Uterus (tissue), 2 donors: Measurements from ENCODE around the gene TTPAL.

Experiments
- POLR2A ChIP-seq, 2 donors: fragments of 450-650 bp; IDR thresholded peaks; one replicate each; pipeline ENCODE4 v1.6.1; 2016; ENCODE audit warnings: antibody characterized with exemption in 2 of 2, mild to moderate bottlenecking in 1 of 2, moderate library complexity in 1 of 2
- TF ChIP-seq, protein P1 (sequence below), 4 experiments: fragments of 200-600 bp in 2 of 4; fragments of 450-650 bp in 2 of 4; sonication (generic) in 2 of 4; IDR thresholded peaks; one replicate each; pipeline ENCODE4 v1.5.1; 2016 to 2019; ENCODE audit warnings: antibody characterized with exemption in 4 of 4, mild to moderate bottlenecking in 2 of 4, moderate library complexity in 1 of 4

DNA sequence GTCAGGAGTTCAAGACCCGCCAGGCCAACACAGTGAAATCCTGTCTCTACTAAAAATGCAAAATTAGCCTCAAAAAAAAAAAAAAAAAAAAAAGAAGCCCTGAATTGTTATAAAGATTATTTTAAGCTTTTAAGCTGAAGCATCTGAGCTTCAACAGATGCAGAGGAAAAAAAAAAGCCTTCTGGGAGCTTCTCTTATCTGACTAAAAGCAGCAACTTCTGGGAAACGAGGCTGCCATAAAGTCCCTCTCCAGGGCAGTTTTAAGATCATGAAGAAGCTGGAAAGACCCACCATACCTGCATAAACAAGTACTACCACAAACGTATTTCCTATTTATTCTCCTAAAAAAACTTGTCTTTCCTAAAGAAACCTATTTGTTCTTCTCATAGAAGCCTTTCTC, 42.6 kb downstream of the TTPAL start:
- no peak for TF ChIP-seq POLR2A (IDR thresholded peaks at IDR 0.05)
- TF ChIP-seq, protein P1, sequence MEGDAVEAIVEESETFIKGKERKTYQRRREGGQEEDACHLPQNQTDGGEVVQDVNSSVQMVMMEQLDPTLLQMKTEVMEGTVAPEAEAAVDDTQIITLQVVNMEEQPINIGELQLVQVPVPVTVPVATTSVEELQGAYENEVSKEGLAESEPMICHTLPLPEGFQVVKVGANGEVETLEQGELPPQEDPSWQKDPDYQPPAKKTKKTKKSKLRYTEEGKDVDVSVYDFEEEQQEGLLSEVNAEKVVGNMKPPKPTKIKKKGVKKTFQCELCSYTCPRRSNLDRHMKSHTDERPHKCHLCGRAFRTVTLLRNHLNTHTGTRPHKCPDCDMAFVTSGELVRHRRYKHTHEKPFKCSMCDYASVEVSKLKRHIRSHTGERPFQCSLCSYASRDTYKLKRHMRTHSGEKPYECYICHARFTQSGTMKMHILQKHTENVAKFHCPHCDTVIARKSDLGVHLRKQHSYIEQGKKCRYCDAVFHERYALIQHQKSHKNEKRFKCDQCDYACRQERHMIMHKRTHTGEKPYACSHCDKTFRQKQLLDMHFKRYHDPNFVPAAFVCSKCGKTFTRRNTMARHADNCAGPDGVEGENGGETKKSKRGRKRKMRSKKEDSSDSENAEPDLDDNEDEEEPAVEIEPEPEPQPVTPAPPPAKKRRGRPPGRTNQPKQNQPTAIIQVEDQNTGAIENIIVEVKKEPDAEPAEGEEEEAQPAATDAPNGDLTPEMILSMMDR (IDR thresholded peaks at IDR 0.05), result no peak
